HepG2 (cell line): Measurements from ENCODE around the gene HPCAL4. TPM values are rescaled to one million over a fixed set of nuclear protein-coding genes. Genes with fewer than 3 reads are reported as not detected.

Experiments
- ARID2 ChIP-seq: sonication (generic); formaldehyde crosslinking; IDR thresholded peaks from 2 replicates; pipeline ENCODE4 v1.8.1; 2022; ENCODE audit warnings: mild to moderate bottlenecking, missing genetic modification reagents, borderline replicate concordance
- CTCF ChIP-seq: sonication (generic); formaldehyde crosslinking; IDR thresholded peaks from 2 replicates; pipeline ENCODE4 v1.5.0; 2020; ENCODE audit warnings: mild to moderate bottlenecking, missing genetic modification reagents, moderate library complexity
- FOXC1 ChIP-seq: sonication (generic); formaldehyde crosslinking; IDR thresholded peaks from 2 replicates; pipeline ENCODE4 v1.8.0; 2022; ENCODE audit warnings: mild to moderate bottlenecking, missing genetic modification reagents, borderline replicate concordance
- GATA4 ChIP-seq: sonication (generic); IDR thresholded peaks from 2 replicates; pipeline ENCODE4 v1.6.1; 2016; ENCODE audit warnings: antibody characterized with exemption, low read depth, borderline replicate concordance
- HMG20A ChIP-seq: IDR thresholded peaks from 2 replicates; pipeline ENCODE4 v1.6.1; 2016; ENCODE audit warnings: borderline replicate concordance
- HOXD1 ChIP-seq: sonication (generic); formaldehyde crosslinking; IDR thresholded peaks from 2 replicates; pipeline ENCODE4 v1.5.0; 2020; ENCODE audit warnings: missing genetic modification reagents
- KDM3A ChIP-seq: IDR thresholded peaks from 2 replicates; pipeline ENCODE4 v1.6.1; 2018; ENCODE audit warnings: low read depth, missing compliant biosample characterization
- KDM5B ChIP-seq: sonication (generic); formaldehyde crosslinking; IDR thresholded peaks from 2 replicates; pipeline ENCODE4 v1.4.0; 2020; ENCODE audit warnings: missing genetic modification reagents, mild to moderate bottlenecking, borderline replicate concordance
- MTERF4 ChIP-seq: sonication (generic); formaldehyde crosslinking; IDR thresholded peaks from 2 replicates; pipeline ENCODE4 v1.8.0; 2023; ENCODE audit warnings: mild to moderate bottlenecking, missing genetic modification reagents
- NR2F1 ChIP-seq, 2 experiments: fragments of 450-650 bp in 1 of 2; formaldehyde crosslinking in 1 of 2; IDR thresholded peaks; 2 replicates each; pipeline versions ENCODE4 v1.5.0 to v1.6.1; 2016 to 2020; ENCODE audit warnings: mild to moderate bottlenecking in 1 of 2, missing compliant biosample characterization in 1 of 2, missing genetic modification reagents in 1 of 2, moderate library complexity in 1 of 2
- NR2F6 ChIP-seq, 2 experiments: IDR thresholded peaks; 2 replicates each; pipeline ENCODE4 v1.6.1; 2016; ENCODE audit warnings: antibody characterized with exemption in 1 of 2, mild to moderate bottlenecking in 1 of 2
- SKI ChIP-seq: fragments of 450-650 bp; IDR thresholded peaks from one replicate; pipeline ENCODE4 v1.6.1; 2018; ENCODE audit warnings: mild to moderate bottlenecking; ENCODE audit not compliant: partially characterized antibody
- SMAD3 ChIP-seq: sonication (generic); formaldehyde crosslinking; IDR thresholded peaks from 2 replicates; pipeline ENCODE4 v1.4.0; 2020; ENCODE audit warnings: missing genetic modification reagents
- SNAPC2 ChIP-seq: sonication (generic); formaldehyde crosslinking; IDR thresholded peaks from 2 replicates; pipeline ENCODE4 v1.8.1; 2022; ENCODE audit warnings: mild to moderate bottlenecking, missing genetic modification reagents
- SOX13 ChIP-seq, 3 experiments: fragments of 450-650 bp in 1 of 3; sonication (generic) in 1 of 3; formaldehyde crosslinking in 1 of 3; IDR thresholded peaks in 2 of 3; conservative IDR thresholded peaks in 1 of 3; 2 replicates each; pipeline versions ENCODE4 v1.5.0 to v1.6.1; 2016 to 2020; ENCODE audit warnings: antibody characterized with exemption in 1 of 3, mild to moderate bottlenecking in 1 of 3, missing compliant biosample characterization in 1 of 3, missing genetic modification reagents in 1 of 3, moderate library complexity in 1 of 3
- SP4 ChIP-seq: sonication (generic); formaldehyde crosslinking; IDR thresholded peaks from 2 replicates; pipeline ENCODE4 v1.8.1; 2023; ENCODE audit warnings: mild to moderate bottlenecking, missing genetic modification reagents
- WIZ ChIP-seq: sonication (generic); formaldehyde crosslinking; IDR thresholded peaks from 2 replicates; pipeline ENCODE4 v1.5.1; 2020; ENCODE audit warnings: mild to moderate bottlenecking, missing genetic modification reagents
- YEATS4 ChIP-seq: sonication (generic); formaldehyde crosslinking; IDR thresholded peaks from 2 replicates; pipeline ENCODE4 v1.4.0; 2020; ENCODE audit warnings: missing genetic modification reagents, borderline replicate concordance
- ZFX ChIP-seq: sonication (generic); formaldehyde crosslinking; IDR thresholded peaks from 2 replicates; pipeline ENCODE4 v1.4.0; 2020; ENCODE audit warnings: mild to moderate bottlenecking, low read depth, missing genetic modification reagents, moderate library complexity
- ZNF101 ChIP-seq: sonication (generic); formaldehyde crosslinking; IDR thresholded peaks from 2 replicates; pipeline ENCODE4 v1.4.0; 2020; ENCODE audit warnings: mild to moderate bottlenecking, low read depth, missing genetic modification reagents, borderline replicate concordance
- ZNF557 ChIP-seq: sonication (generic); formaldehyde crosslinking; IDR thresholded peaks from 2 replicates; pipeline ENCODE4 v1.4.0; 2020; ENCODE audit warnings: missing genetic modification reagents
- ZNF597 ChIP-seq: sonication (generic); formaldehyde crosslinking; IDR thresholded peaks from 2 replicates; pipeline ENCODE4 v1.5.0; 2020; ENCODE audit warnings: missing genetic modification reagents
- ZNF670 ChIP-seq: sonication (generic); formaldehyde crosslinking; IDR thresholded peaks from 2 replicates; pipeline ENCODE4 v1.8.0; 2022; ENCODE audit warnings: mild to moderate bottlenecking, missing genetic modification reagents, borderline replicate concordance
- ZNF773 ChIP-seq: sonication (generic); formaldehyde crosslinking; IDR thresholded peaks from 2 replicates; pipeline ENCODE4 v1.4.0; 2020; ENCODE audit warnings: missing genetic modification reagents, borderline replicate concordance
- ZNF776 ChIP-seq: sonication (generic); formaldehyde crosslinking; IDR thresholded peaks from 2 replicates; pipeline ENCODE4 v1.4.0; 2020; ENCODE audit warnings: mild to moderate bottlenecking, missing genetic modification reagents
- ZNF790 ChIP-seq: sonication (generic); formaldehyde crosslinking; IDR thresholded peaks from 2 replicates; pipeline ENCODE4 v1.8.0; 2022; ENCODE audit warnings: missing genetic modification reagents, mild to moderate bottlenecking, borderline replicate concordance
- ZNF83 ChIP-seq: sonication (generic); formaldehyde crosslinking; IDR thresholded peaks from 2 replicates; pipeline ENCODE4 v1.4.0; 2020; ENCODE audit warnings: missing genetic modification reagents, mild to moderate bottlenecking, borderline replicate concordance
- polyA plus RNA-seq, 8 experiments: library from polyadenylated mRNA; depleted of rRNA in 3 of 8; stranded (reverse) in 7 of 8; unstranded in 1 of 8; fragments of >200 nt; fragmentation: Illumina TruSeq in 4 of 8; extraction: Trizol in 4 of 8; gene quantifications; 2 replicates each; pipeline versions ENCODE4 v1.2.1 to v1.2.3, GENCODE V29; 2011 to 2016; ENCODE audit warnings: low read depth in 4 of 8, missing spikeins in 1 of 8, mixed read lengths in 1 of 8; ENCODE audit not compliant: insufficient read depth in 1 of 8
- total RNA-seq, 5 experiments: library from RNA; depleted of rRNA; stranded (reverse); fragments of >200 nt; fragmentation: Illumina TruSeq; extraction: Trizol; gene quantifications; 2 replicates each; pipeline ENCODE4 v1.2.3, GENCODE V29; 2016; ENCODE audit warnings: low read depth in 1 of 5

Gene HPCAL4
- total and polyA plus RNA-seq, 2 of the 13 experiments (the other 11 are each of a cell fraction or from before 2014, with no cell fraction given), result not detected

GRCh38 chr1:39639305-39640130, 51.7 kb downstream of the HPCAL4 start, which contains the start of gene HEYL (continued):
- no peak for TF ChIP-seq ZNF597
- no peak for TF ChIP-seq SNAPC2 (CRISPR knock-in tag)
- TF ChIP-seq SP4, result 0 out of 2 replicates have a peak, but pooled peaks have one; percentile 17
- no peak for TF ChIP-seq ZNF670 (CRISPR knock-in tag)
- no peak for TF ChIP-seq WIZ (CRISPR knock-in tag)
- TF ChIP-seq YEATS4 (CRISPR knock-in tag), result no peak
- no peak for TF ChIP-seq ZNF101 (CRISPR knock-in tag)
- TF ChIP-seq KDM3A, result no peak
- TF ChIP-seq SOX13 (IDR thresholded peaks at IDR 0.05), result no peak
- no peak for TF ChIP-seq SOX13 (CRISPR knock-in tag; conservative IDR thresholded peaks at IDR 0.05 in 1 of 2, IDR thresholded peaks at IDR 0.05 in 1 of 2)
- no peak for TF ChIP-seq ZNF83 (CRISPR knock-in tag)
- peak; percentile 62 for TF ChIP-seq CTCF (CRISPR knock-in tag)
- TF ChIP-seq HMG20A (CRISPR knock-in tag), result no peak
- TF ChIP-seq ZNF776 (CRISPR knock-in tag), result peak; percentile 49; the same call in 1 of the 2 replicates
- no peak for TF ChIP-seq ZNF790
- no peak for TF ChIP-seq HOXD1 (CRISPR knock-in tag)
- TF ChIP-seq KDM5B (CRISPR knock-in tag), result peak; percentile 62; the same call in 1 of the 2 replicates
- TF ChIP-seq SKI, result peak; percentile 35
- no peak for TF ChIP-seq MTERF4 (CRISPR knock-in tag)
- TF ChIP-seq NR2F6 (IDR thresholded peaks at IDR 0.05), result no peak
- peak; percentile 40; the same call in 1 of the 2 replicates for TF ChIP-seq NR2F6 (CRISPR knock-in tag; IDR thresholded peaks at IDR 0.05)
- TF ChIP-seq ZNF557 (CRISPR knock-in tag), result no peak
- no peak for TF ChIP-seq FOXC1
- TF ChIP-seq SMAD3 (CRISPR knock-in tag), result no peak
- TF ChIP-seq GATA4, result no peak
- TF ChIP-seq NR2F1 (CRISPR knock-in tag; IDR thresholded peaks at IDR 0.05), result no peak
- no peak for TF ChIP-seq ZNF773 (CRISPR knock-in tag)
- peak; percentile 66 for TF ChIP-seq ZFX
- no peak for TF ChIP-seq ARID2
